ENCODE data around the gene APOBEC3G.

APOBEC3G gene

GRCh38 chr22:39092111-39092862 lies 15.2 kb downstream of the APOBEC3G start:
- DNase-seq (ENCODE audit: low spot score), result no peak

GRCh38 chr22:39094717-39095389 lies 17.8 kb downstream of the APOBEC3G start:
- no peak for DNase-seq (ENCODE audit: low spot score)

- no peak for DNase-seq (ENCODE audit: low spot score)
Observed at GRCh38 chr22:39095971-39096370, 18.9 kb downstream of the APOBEC3G start.

- DNase-seq (ENCODE audit: low spot score), result no peak
Observed at GRCh38 chr22:39097098-39098020, 20.3 kb downstream of the APOBEC3G start, which contains the start of gene APOBEC3H. Gene APOBEC3H (plus strand): TSS chr22:39097244. CDS start chr22:39100279, 3,035 bp downstream.

GRCh38 chr22:39098026-39098425 lies 21.0 kb downstream of the APOBEC3G start:
- DNase-seq (ENCODE audit: low spot score), result no peak

GRCh38 chr22:39098576-39098975 lies 21.5 kb downstream of the APOBEC3G start:
- no peak for DNase-seq (ENCODE audit: low spot score)

- no peak for DNase-seq (ENCODE audit: low spot score)
Observed at GRCh38 chr22:39101226-39101625, 24.2 kb downstream of the APOBEC3G start.

- no peak for DNase-seq (ENCODE audit: low spot score)
Observed at GRCh38 chr22:39103431-39103830, 26.4 kb downstream of the APOBEC3G start.

GRCh38 chr22:39106326-39106725 lies 29.3 kb downstream of the APOBEC3G start:
- no peak for DNase-seq (ENCODE audit: low spot score)

GRCh38 chr22:39108487-39108886 lies 31.4 kb downstream of the APOBEC3G start:
- no peak for DNase-seq (ENCODE audit: low spot score)

GRCh38 chr22:39109361-39109760 lies 32.3 kb downstream of the APOBEC3G start:
- DNase-seq (ENCODE audit: low spot score), result no peak

- DNase-seq (ENCODE audit: low spot score), result no peak
Observed at GRCh38 chr22:39110631-39111561, 33.8 kb downstream of the APOBEC3G start.

GRCh38 chr22:39114112-39114511 lies 37.0 kb downstream of the APOBEC3G start:
- no peak for DNase-seq (ENCODE audit: low spot score)

- no peak for DNase-seq (ENCODE audit: low spot score)
Observed at GRCh38 chr22:39115570-39115969, 38.5 kb downstream of the APOBEC3G start.

GRCh38 chr22:39115977-39116621 lies 39.0 kb downstream of the APOBEC3G start:
- no peak for DNase-seq (ENCODE audit: low spot score)

GRCh38 chr22:39117585-39118191 lies 40.6 kb downstream of the APOBEC3G start:
- DNase-seq (ENCODE audit: low spot score), result peak; percentile 34

- DNase-seq (ENCODE audit: low spot score), result no peak
Observed at GRCh38 chr22:39120983-39121382, 43.9 kb downstream of the APOBEC3G start.

GRCh38 chr22:39122772-39123470 lies 45.8 kb downstream of the APOBEC3G start:
- no peak for DNase-seq (ENCODE audit: low spot score)

- no peak for DNase-seq (ENCODE audit: low spot score)
Observed at GRCh38 chr22:39123751-39124581, 46.9 kb downstream of the APOBEC3G start.

Data from germinal center (tissue), 1 donor.